ENCODE data around the gene IRF9.

Gene IRF9

GRCh38 chr14:24132061-24132685 lies 28.9 kb upstream of the IRF9 start:
- DNase-seq (ENCODE audit: low spot score) = peak; percentile 66

GRCh38 chr14:24132976-24133375 lies 28.1 kb upstream of the IRF9 start:
- DNase-seq (ENCODE audit: low spot score) = no peak

GRCh38 chr14:24133735-24134134 lies 27.3 kb upstream of the IRF9 start:
- DNase-seq (ENCODE audit: low spot score) = no peak

- no peak for DNase-seq (ENCODE audit: low spot score)
Measured at GRCh38 chr14:24135584-24135833, 25.6 kb upstream of the IRF9 start.

- DNase-seq (ENCODE audit: low spot score) = peak; percentile 93
Measured at GRCh38 chr14:24135834-24136683, 25.0 kb upstream of the IRF9 start, which contains the start of gene PSME1. TSS of gene PSME1 (plus strand) at chr14:24136194. CDS start at chr14:24136263, 69 bp downstream.

GRCh38 chr14:24136684-24137528 lies 24.2 kb upstream of the IRF9 start:
- DNase-seq (ENCODE audit: low spot score) = no peak

GRCh38 chr14:24137529-24138395 lies 23.3 kb upstream of the IRF9 start:
- DNase-seq (ENCODE audit: low spot score) = no peak

- DNase-seq (ENCODE audit: low spot score) = no peak
Measured at GRCh38 chr14:24138396-24139271, 22.4 kb upstream of the IRF9 start.

- DNase-seq (ENCODE audit: low spot score) = peak; percentile 38
Measured at GRCh38 chr14:24139272-24139934, 21.7 kb upstream of the IRF9 start.

GRCh38 chr14:24141097-24141880 lies 19.8 kb upstream of the IRF9 start, which contains the start of gene EMC9:
TSS of gene EMC9 (minus strand) at chr14:24141591. CDS start at chr14:24141304, 287 bp downstream.
- DNase-seq (ENCODE audit: low spot score) = peak; percentile 100

GRCh38 chr14:24143511-24143910 lies 17.6 kb upstream of the IRF9 start:
- DNase-seq (ENCODE audit: low spot score) = peak; percentile 36

- DNase-seq (ENCODE audit: low spot score) = no peak
Measured at GRCh38 chr14:24144451-24144850, 16.6 kb upstream of the IRF9 start.

- no peak for DNase-seq (ENCODE audit: low spot score)
Measured at GRCh38 chr14:24145219-24145618, 15.8 kb upstream of the IRF9 start.

GRCh38 chr14:24145690-24146452 lies 15.2 kb upstream of the IRF9 start:
- peak; percentile 46 for DNase-seq (ENCODE audit: low spot score)

GRCh38 chr14:24146453-24146977 lies 14.6 kb upstream of the IRF9 start, which contains the start of gene PSME2:
TSS of gene PSME2 (minus strand) at chr14:24146610. CDS start at chr14:24146581, 29 bp downstream.
- DNase-seq (ENCODE audit: low spot score) = peak; percentile 99

- DNase-seq (ENCODE audit: low spot score) = peak; percentile 98
Measured at GRCh38 chr14:24146978-24147760, 13.9 kb upstream of the IRF9 start, which contains the start of gene RNF31. TSS of gene RNF31 (plus strand) at chr14:24147498. CDS start at chr14:24147699, 201 bp downstream.

- no peak for DNase-seq (ENCODE audit: low spot score)
Measured at GRCh38 chr14:24147761-24148428, 13.2 kb upstream of the IRF9 start.

All from kidney tubule cell (primary cell).